ENCODE data around the gene RTN4RL2. TPM values are rescaled to one million over a fixed set of nuclear protein-coding genes. Genes with fewer than 3 reads are reported as not detected.
A peak's percentile ranks its signal among the peaks of the same experiment; 100 is the strongest.

Gene RTN4RL2
- total and polyA plus RNA-seq, 9 of the 15 experiments (the other 6 are each of a cell fraction or from before 2014, with no cell fraction given): 0.06 to 1.9 (median 0.34) TPM; not detected in 4

DNA sequence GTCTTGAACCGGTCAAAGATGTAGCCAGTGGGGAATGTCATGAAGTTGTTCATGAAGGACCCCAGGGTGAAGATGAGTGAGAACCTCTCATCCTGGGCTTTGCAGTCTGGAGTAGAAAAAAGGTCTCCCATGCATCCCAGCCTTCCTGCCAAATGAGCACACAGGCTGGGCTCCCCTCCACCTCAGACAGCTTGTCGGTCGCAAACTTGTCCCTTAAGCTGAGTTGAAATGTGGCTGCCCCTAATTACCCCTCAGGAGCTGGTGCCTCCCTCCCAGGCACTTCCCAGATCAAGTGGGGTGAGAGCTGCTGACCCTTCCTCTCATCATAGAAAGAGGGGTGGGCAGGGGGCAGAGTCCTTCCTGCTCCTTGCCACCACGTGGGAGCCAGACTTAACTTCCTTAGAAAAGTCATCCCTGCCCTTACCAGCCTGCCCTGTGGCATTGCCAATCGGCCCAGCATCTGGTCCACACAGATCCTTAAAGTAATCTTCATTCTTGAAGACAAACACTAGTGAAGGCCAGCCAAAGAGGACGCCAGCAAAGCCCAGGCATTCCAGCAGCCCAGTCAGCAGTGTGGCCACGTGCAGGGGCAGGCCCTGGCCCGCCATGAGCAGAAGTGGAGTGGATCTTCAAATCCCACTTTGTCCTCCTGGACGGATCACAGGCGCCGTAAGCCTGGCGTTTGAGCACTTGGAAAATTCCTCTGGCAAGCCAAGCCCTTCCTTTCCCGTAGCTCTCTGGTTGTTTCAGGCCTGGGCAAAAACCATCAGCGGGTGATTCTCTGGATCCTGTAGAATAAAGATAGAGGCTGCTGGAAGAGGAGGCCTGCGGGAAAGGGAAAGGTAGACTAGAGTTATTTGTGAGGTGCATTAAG is 34.5 kb upstream of the RTN4RL2 start (continued):
- TF ChIP-seq ZNF592 (IDR thresholded peaks at IDR 0.05): peak; percentile 89
- TF ChIP-seq CREB3L1 (IDR thresholded peaks at IDR 0.05; ENCODE audit: borderline replicate concordance, low read depth): no peak
- TF ChIP-seq ARID3B (CRISPR knock-in tag; IDR thresholded peaks at IDR 0.05; ENCODE audit: borderline replicate concordance): no peak
- 0 out of 2 replicates have a peak, but pooled peaks have one; percentile 44 for TF ChIP-seq ZBTB1 (CRISPR knock-in tag; IDR thresholded peaks at IDR 0.05; ENCODE audit: borderline replicate concordance, low read depth)
- TF ChIP-seq MXD1 (CRISPR knock-in tag; IDR thresholded peaks at IDR 0.05; ENCODE audit: borderline replicate concordance, poor library complexity, severe bottlenecking): no peak
- TF ChIP-seq SRSF9 (IDR thresholded peaks at IDR 0.05; ENCODE audit: borderline replicate concordance, low read depth, low read length): no peak
- no peak for TF ChIP-seq TCF7 (IDR thresholded peaks at IDR 0.05; ENCODE audit: borderline replicate concordance)
- no peak for TF ChIP-seq ETV6 (IDR thresholded peaks at IDR 0.05; ENCODE audit: borderline replicate concordance in 1 of 2, low read depth in 2 of 2, low read length in 1 of 2)
- peak; percentile 66; the same call in 1 of the 2 replicates for TF ChIP-seq ETV6 (CRISPR knock-in tag; IDR thresholded peaks at IDR 0.05; ENCODE audit: borderline replicate concordance)
- no peak for TF ChIP-seq ESRRA (IDR thresholded peaks at IDR 0.05; ENCODE audit: borderline replicate concordance, low read depth)
- TF ChIP-seq HDAC1 (IDR thresholded peaks at IDR 0.05): 0 out of 4 replicates have a peak, but pooled peaks of 1 of the 2 experiments have one; percentile 6
- TF ChIP-seq, protein P1, sequence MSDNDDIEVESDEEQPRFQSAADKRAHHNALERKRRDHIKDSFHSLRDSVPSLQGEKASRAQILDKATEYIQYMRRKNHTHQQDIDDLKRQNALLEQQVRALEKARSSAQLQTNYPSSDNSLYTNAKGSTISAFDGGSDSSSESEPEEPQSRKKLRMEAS (CRISPR knock-in tag; IDR thresholded peaks at IDR 0.05): peak; percentile 67; the same call in 1 of the 2 replicates
- no peak for TF ChIP-seq NONO (IDR thresholded peaks at IDR 0.05; ENCODE audit: low read depth in 2 of 2, low read length in 1 of 2)
- TF ChIP-seq NR1H2 (CRISPR knock-in tag; IDR thresholded peaks at IDR 0.05): 0 out of 2 replicates have a peak, but pooled peaks have one; percentile 31
- TF ChIP-seq ILF3 (IDR thresholded peaks at IDR 0.05; ENCODE audit: borderline replicate concordance): no peak
- 0 out of 2 replicates have a peak, but pooled peaks have one; percentile 16 for TF ChIP-seq ZNF511 (CRISPR knock-in tag; IDR thresholded peaks at IDR 0.05)
